OCI-LY3 (cell line): ENCODE measurements around the gene ZNF57.

ENCODE experiments used
- H2AFZ ChIP-seq: fragments of 200-600, 300-600 bp; shearing (Covaris generic); 2 replicates; pipeline ENCODE4 v1.6.0; 2014; ENCODE audit warnings: antibody characterized with exemption, low read depth, low read length
- H3K27ac ChIP-seq: fragments of 200-600, 300-600 bp; sonication (generic); 2 replicates; pipeline ENCODE4 v1.5.1; 2014; ENCODE audit warnings: mild to moderate bottlenecking, low read length, moderate library complexity, mixed read lengths
- H3K27me3 ChIP-seq: fragments of 200-600, 300-600 bp; sonication (generic); 2 replicates; pipeline ENCODE4 v1.6.1; 2014; ENCODE audit warnings: low read depth, low read length, mixed read lengths
- H3K36me3 ChIP-seq: fragments of 200-600, 300-600 bp; sonication (generic); replicated peaks from 2 replicates; pipeline ENCODE3; 2014; ENCODE audit warnings: low read depth, low read length, mixed read lengths
- H3K4me1 ChIP-seq: fragments of 300-600, 200-600 bp; sonication (generic); 2 replicates; pipeline ENCODE4 v1.6.1; 2014; ENCODE audit warnings: low read length, mixed read lengths
- H3K4me2 ChIP-seq: fragments of 200-600, 300-600 bp; sonication (generic); 2 replicates; pipeline ENCODE4 v1.6.1; 2014; ENCODE audit warnings: low read length, mixed read lengths
- H3K4me3 ChIP-seq: fragments of 300-600, 200-600 bp; sonication (generic); 2 replicates; pipeline ENCODE4 v1.5.1; 2014; ENCODE audit warnings: antibody characterized with exemption, mild to moderate bottlenecking, low read length, moderate library complexity
- H3K79me2 ChIP-seq: fragments of 300-600, 200-600 bp; shearing (Covaris generic); 2 replicates; pipeline ENCODE4 v1.6.1; 2014; ENCODE audit warnings: mild to moderate bottlenecking, low read length, mixed read lengths
- H3K9ac ChIP-seq: fragments of 300-600, 200-600 bp; shearing (Covaris generic); 2 replicates; pipeline ENCODE4 v1.6.0; 2014; ENCODE audit warnings: mild to moderate bottlenecking, low read length, moderate library complexity
- H3K9me3 ChIP-seq: fragments of 200-600, 300-600 bp; shearing (Covaris generic); 2 replicates; pipeline ENCODE4 v1.6.1; 2014; ENCODE audit warnings: low read length, mixed read lengths; ENCODE audit not compliant: insufficient read depth
- H4K20me1 ChIP-seq: fragments of 200-600, 300-600 bp; sonication (generic); 2 replicates; pipeline ENCODE4 v1.6.1; 2016; ENCODE audit warnings: low read length, mixed read lengths; ENCODE audit not compliant: insufficient read depth
- CTCF ChIP-seq: fragments of 200-600, 300-600 bp; sonication (generic); IDR thresholded peaks from 2 replicates; pipeline ENCODE4 v1.5.1; 2014; ENCODE audit warnings: antibody characterized with exemption, low read length, low read depth
- EZH2phosphoT487 ChIP-seq: fragments of 200-600 bp; shearing (Covaris generic); IDR thresholded peaks from 2 replicates; pipeline ENCODE4 v1.6.1; 2018; ENCODE audit warnings: antibody characterized with exemption, mixed run types, low read depth

The ZNF57 gene

GRCh38 chr19:2952953-2953481 is 52.3 kb downstream of the ZNF57 start:
- H3K4me1 ChIP-seq: peaks cover 6% of the 10 kb centered on the region
- no peaks in the 10 kb centered on the region for H4K20me1 ChIP-seq
- H3K9me3 ChIP-seq: no peaks in the 10 kb centered on the region
- peaks cover 17% of the 10 kb centered on the region for H3K79me2 ChIP-seq
- no peak overlapping the region for H3K9ac ChIP-seq
- no peak overlapping the region for H3K4me3 ChIP-seq
- no peaks in the 10 kb centered on the region for H3K27me3 ChIP-seq
- H3K36me3 ChIP-seq: no peaks in the 10 kb centered on the region
- H3K27ac ChIP-seq: no peak overlapping the region
- TF ChIP-seq CTCF (no peak), EZH2phosphoT487 (no peak)
- no peak overlapping the region for H2AFZ ChIP-seq
- no peak overlapping the region for H3K4me2 ChIP-seq

- Histone ChIP-seq H3K27me3 (no peaks in the 10 kb centered on the region), H3K27ac (no peak overlapping the region), H3K79me2 (no peaks in the 10 kb centered on the region), H4K20me1 (no peaks in the 10 kb centered on the region), H3K4me1 (no peaks in the 10 kb centered on the region), H3K9me3 (no peaks in the 10 kb centered on the region), H3K9ac (no peak overlapping the region), H3K4me2 (no peak overlapping the region), H3K4me3 (no peak overlapping the region), H3K36me3 (no peaks in the 10 kb centered on the region), H2AFZ (no peak overlapping the region)
- no peak for TF ChIP-seq CTCF
- TF ChIP-seq EZH2phosphoT487: no peak
Observed at GRCh38 chr19:2957160-2957559, 56.4 kb downstream of the ZNF57 start.

GRCh38 chr19:2960120-2960519 is 59.4 kb downstream of the ZNF57 start:
- H3K9ac ChIP-seq: no peak overlapping the region

GRCh38 chr19:2962018-2962670 is 61.4 kb downstream of the ZNF57 start:
- Histone ChIP-seq H3K27me3 (no peaks in the 10 kb centered on the region), H3K36me3 (no peaks in the 10 kb centered on the region), H3K9me3 (no peaks in the 10 kb centered on the region), H3K27ac (no peak overlapping the region), H3K4me2 (0 out of 2 replicates have a peak overlapping the region, but pooled peaks have one; percentile 1), H2AFZ (no peak overlapping the region), H3K4me1 (no peaks in the 10 kb centered on the region), H3K9ac (no peak overlapping the region), H3K79me2 (no peaks in the 10 kb centered on the region), H3K4me3 (no peak overlapping the region), H4K20me1 (no peaks in the 10 kb centered on the region)
- TF ChIP-seq EZH2phosphoT487: no peak
- TF ChIP-seq CTCF: peak; percentile 97

More at GRCh38 chr19:2960120-2960519, 59.4 kb downstream of the ZNF57 start:
- H3K36me3 ChIP-seq: no peaks in the 10 kb centered on the region
- H3K27me3 ChIP-seq: no peaks in the 10 kb centered on the region
- no peak overlapping the region for H3K27ac ChIP-seq
- no peaks in the 10 kb centered on the region for H3K9me3 ChIP-seq
- H3K79me2 ChIP-seq: no peaks in the 10 kb centered on the region
- H3K4me2 ChIP-seq: no peak overlapping the region
- H3K4me3 ChIP-seq: no peak overlapping the region
- no peaks in the 10 kb centered on the region for H3K4me1 ChIP-seq
- no peaks in the 10 kb centered on the region for H4K20me1 ChIP-seq
- TF ChIP-seq CTCF: no peak
- no peak for TF ChIP-seq EZH2phosphoT487
- H2AFZ ChIP-seq: no peak overlapping the region
